IMR-90 (cell line): ENCODE data around the gene CACNG6. TPM values are rescaled to one million over a fixed set of nuclear protein-coding genes. Genes with fewer than 3 reads are reported as not detected.

Experiments
- ATAC-seq: fragments of 200-7000 bp; cut with Tn5 transposase; 2 replicates; pipeline ENCODE4 v1.9.1; 2020; ENCODE audit warnings: low read depth, mild to moderate bottlenecking, moderate library complexity
- BruUV-seq: library from RNA; stranded (reverse); fragments of 400-500 nt; replicated peaks from 2 replicates; lab custom pipeline; 2021; lab: Mats Ljungman, UMichigan
- CTCF ChIA-PET: fragments of 300-600 bp; formaldehyde crosslinking; extraction: SDS; loops from one replicate; lab custom pipeline; 2021; ENCODE audit warnings: antibody characterized with exemption; lab: Yijun Ruan, JAX
- POLR2A ChIA-PET: fragments of 300-600 bp; sonication (Branson Sonifier 250); formaldehyde crosslinking; loops from one replicate; lab custom pipeline; 2022; ENCODE audit warnings: antibody characterized with exemption; ENCODE audit not compliant: unreplicated experiment; lab: Charles Lee
- DNase-seq: peaks from one replicate; pipeline ENCODE4 v3.0.0; 2013
- H2AFZ ChIP-seq: replicated peaks from 2 replicates; pipeline ENCODE3; 2013; ENCODE audit warnings: low read length, mild to moderate bottlenecking; ENCODE audit not compliant: poor library complexity
- H2AK5ac ChIP-seq: 2 replicates; pipeline ENCODE4 v1.6.1; 2013; ENCODE audit warnings: low read depth, low read length, inconsistent platforms
- H2AK9ac ChIP-seq: replicated peaks from 2 replicates; pipeline ENCODE3; 2013; ENCODE audit warnings: mild to moderate bottlenecking, low read depth, low read length, moderate library complexity; ENCODE audit not compliant: poor library complexity
- H2BK120ac ChIP-seq: 2 replicates; pipeline ENCODE4 v1.6.1; 2013; ENCODE audit warnings: low read depth, low read length, inconsistent platforms
- H2BK15ac ChIP-seq: 3 replicates; pipeline ENCODE4 v1.6.1; 2013; ENCODE audit warnings: low read depth, low read length, inconsistent platforms
- H2BK20ac ChIP-seq: 2 replicates; pipeline ENCODE4 v1.6.1; 2013; ENCODE audit warnings: low read depth, mild to moderate bottlenecking, inconsistent platforms, low read length, moderate library complexity
- H2BK5ac ChIP-seq: 2 replicates; pipeline ENCODE4 v1.6.1; 2013; ENCODE audit warnings: mild to moderate bottlenecking, low read depth, low read length, inconsistent platforms; ENCODE audit not compliant: poor library complexity, severe bottlenecking
- H3K14ac ChIP-seq: replicated peaks from 2 replicates; pipeline ENCODE4 v1.6.1; 2013; ENCODE audit warnings: low read depth, low read length, inconsistent platforms
- H3K18ac ChIP-seq: 2 replicates; pipeline ENCODE4 v1.6.1; 2013; ENCODE audit warnings: low read depth, low read length, control low read depth
- H3K23ac ChIP-seq: 2 replicates; pipeline ENCODE4 v1.6.1; 2013; ENCODE audit warnings: low read depth, low read length, inconsistent platforms
- H3K27ac ChIP-seq: 2 replicates; pipeline ENCODE4 v1.5.1; 2013; ENCODE audit warnings: mild to moderate bottlenecking, control low read depth, low read length; ENCODE audit not compliant: insufficient read depth
- H3K27me3 ChIP-seq: 2 replicates; pipeline ENCODE4 v1.6.1; 2013; ENCODE audit warnings: low read length; ENCODE audit not compliant: control insufficient read depth, insufficient read depth
- H3K36me3 ChIP-seq: 2 replicates; pipeline ENCODE4 v1.6.1; 2013; ENCODE audit warnings: low read length, mixed read lengths; ENCODE audit not compliant: control insufficient read depth, insufficient read depth
- H3K4ac ChIP-seq: 2 replicates; pipeline ENCODE4 v1.6.1; 2013; ENCODE audit warnings: low read depth, low read length, inconsistent platforms
- H3K4me1 ChIP-seq: 2 replicates; pipeline ENCODE4 v1.6.1; 2013; ENCODE audit warnings: low read length, mixed read lengths; ENCODE audit not compliant: control insufficient read depth, insufficient read depth
- H3K4me2 ChIP-seq: 2 replicates; pipeline ENCODE4 v1.6.1; 2013; ENCODE audit warnings: low read depth, mild to moderate bottlenecking, control low read depth, low read length, moderate library complexity
- H3K4me3 ChIP-seq: 2 replicates; pipeline ENCODE4 v1.5.1; 2013; ENCODE audit warnings: low read depth, mild to moderate bottlenecking, control low read depth, low read length, moderate library complexity; ENCODE audit not compliant: insufficient read depth
- H3K56ac ChIP-seq: 2 replicates; pipeline ENCODE4 v1.6.1; 2013; ENCODE audit warnings: low read length, inconsistent platforms; ENCODE audit not compliant: insufficient read depth; ENCODE audit errors: extremely low read depth
- H3K79me1 ChIP-seq, 2 experiments: 2 replicates each; pipeline ENCODE4 v1.6.1; 2013; ENCODE audit warnings: low read length in 2 of 2, inconsistent platforms in 1 of 2, low read depth in 1 of 2
- H3K9ac ChIP-seq: 2 replicates; pipeline ENCODE4 v1.6.1; 2013; ENCODE audit warnings: low read depth, low read length, control low read depth
- H3K9me1 ChIP-seq: 2 replicates; pipeline ENCODE4 v1.6.1; 2013; ENCODE audit warnings: low read length, inconsistent platforms; ENCODE audit not compliant: insufficient read depth
- H3K9me3 ChIP-seq: 2 replicates; pipeline ENCODE4 v1.6.1; 2013; ENCODE audit warnings: low read length; ENCODE audit not compliant: control insufficient read depth, insufficient read depth
- H4K20me1 ChIP-seq: 2 replicates; pipeline ENCODE4 v1.6.1; 2013; ENCODE audit warnings: low read length, inconsistent platforms; ENCODE audit not compliant: insufficient read depth
- H4K5ac ChIP-seq: 2 replicates; pipeline ENCODE4 v1.6.1; 2013; ENCODE audit warnings: mild to moderate bottlenecking, low read depth, low read length, control low read depth
- H4K8ac ChIP-seq, 2 experiments: 2 replicates each; pipeline ENCODE4 v1.6.1; 2013; ENCODE audit warnings: low read depth in 2 of 2, low read length in 2 of 2, control low read depth in 1 of 2, inconsistent platforms in 1 of 2
- H4K91ac ChIP-seq: 2 replicates; pipeline ENCODE4 v1.6.1; 2013; ENCODE audit warnings: low read depth, low read length, inconsistent platforms; ENCODE audit not compliant: insufficient read depth
- BHLHE40 ChIP-seq: fragments of 150-350 bp; IDR thresholded peaks from 2 replicates; pipeline ENCODE4 v1.6.1; 2016; ENCODE audit warnings: mild to moderate bottlenecking, low read depth, low read length
- CEBPB ChIP-seq: IDR thresholded peaks from 2 replicates; pipeline ENCODE4 v1.6.1; 2012; ENCODE audit warnings: low read depth, low read length, improper control_type of control experiment
- CHD1 ChIP-seq: IDR thresholded peaks from 2 replicates; pipeline ENCODE4 v1.6.1; 2012; ENCODE audit warnings: low read depth, low read length, improper control_type of control experiment
- CTCF ChIP-seq: conservative IDR thresholded peaks from 2 replicates; pipeline ENCODE4 v1.5.1; 2012; ENCODE audit warnings: mild to moderate bottlenecking, low read depth, low read length, improper control_type of control experiment
- ELK1 ChIP-seq: fragments of 150-350 bp; IDR thresholded peaks from 2 replicates; pipeline ENCODE4 v1.6.1; 2016; ENCODE audit warnings: low read depth, mild to moderate bottlenecking, low read length, moderate library complexity, borderline replicate concordance
- MXI1 ChIP-seq: IDR thresholded peaks from 2 replicates; pipeline ENCODE4 v1.6.1; 2012; ENCODE audit warnings: low read depth, mild to moderate bottlenecking, low read length, moderate library complexity, borderline replicate concordance
- NFE2L2 ChIP-seq: fragments of 150-350 bp; IDR thresholded peaks from 2 replicates; pipeline ENCODE4 v1.6.1; 2016; ENCODE audit warnings: low read depth, mild to moderate bottlenecking, low read length
- POLR2A ChIP-seq: IDR thresholded peaks from 2 replicates; pipeline ENCODE4 v1.6.1; 2012; ENCODE audit warnings: mild to moderate bottlenecking, low read depth, low read length
- RAD21 ChIP-seq: IDR thresholded peaks from 2 replicates; pipeline ENCODE4 v1.6.1; 2012; ENCODE audit warnings: low read length, improper control_type of control experiment
- RCOR1 ChIP-seq: IDR thresholded peaks from 2 replicates; pipeline ENCODE4 v1.6.1; 2012; ENCODE audit warnings: mild to moderate bottlenecking, low read length, improper control_type of control experiment; ENCODE audit not compliant: insufficient replicate concordance
- SMC3 ChIP-seq: fragments of 150-350 bp; IDR thresholded peaks from 2 replicates; pipeline ENCODE4 v1.6.1; 2016; ENCODE audit warnings: low read depth, mild to moderate bottlenecking, antibody characterized with exemption, low read length, moderate library complexity
- USF2 ChIP-seq: fragments of 150-350 bp; IDR thresholded peaks from 2 replicates; pipeline ENCODE4 v1.6.1; 2017; ENCODE audit warnings: mild to moderate bottlenecking, antibody characterized with exemption, low read length, low read depth
- WGBS, 2 experiments: methylation state at CpG; one replicate each; pipeline versions ENCODE4 v1.1.5 to v1.1.7; 2013; ENCODE audit warnings: missing lambda C conversion rate in 2 of 2; ENCODE audit not compliant: insufficient read length in 1 of 2; ENCODE audit errors: extremely low coverage in 2 of 2; 5-methylcytosine and 5-hydroxymethylcytosine counted together
- dilution Hi-C: fragments of 300-500 bp; cut with HindIII; formaldehyde crosslinking; loops from one replicate; pipeline ENCODE4 v1.14.3; 2018; ENCODE audit warnings: low sequenced_read_pairs; ENCODE audit not compliant: unreplicated experiment
- in situ Hi-C: fragments of 300-500 bp; cut with MboI; formaldehyde crosslinking; loops from 3 replicates; pipeline ENCODE4 v1.14.3; 2019; ENCODE audit warnings: low sequenced_read_pairs, inconsistent platforms, mixed read lengths
- intact Hi-C: fragments of 100-400 bp; cut with micrococcal nuclease; formaldehyde crosslinking; loops from 2 replicates; pipeline ENCODE4 v1.10.0; 2022
- polyA plus RNA-seq, 3 experiments: library from polyadenylated mRNA; depleted of rRNA; stranded (reverse); fragments of >200 nt; gene quantifications; 2 replicates each; pipeline ENCODE4 v1.2.3, GENCODE V29; 2012; ENCODE audit warnings: low replicate concordance in 1 of 3
- total RNA-seq: library from RNA; depleted of rRNA; stranded (reverse); fragments of >200 nt; gene quantifications from 2 replicates; pipeline ENCODE4 v1.2.3, GENCODE V29; 2012

CACNG6 gene
- total and polyA plus RNA-seq, 2 of the 4 experiments (the other 2 are of a cell fraction): not detected

GRCh38 chr19:53985863-53986262 lies 5.6 kb upstream of the CACNG6 start (continued):
- TF ChIP-seq ELK1: no peak

GRCh38 chr19:53988981-53989380 lies 2.5 kb upstream of the CACNG6 start:
- Histone ChIP-seq H3K14ac (no peak overlapping the region), H3K27me3 (peaks cover 32% of the 10 kb centered on the region; the same call in 1 of the 2 replicates), H3K18ac (no peak overlapping the region), H3K9me1 (no peaks in the 10 kb centered on the region), H2AFZ (no peak overlapping the region), H3K27ac (no peak overlapping the region), H4K91ac (no peak overlapping the region), H3K4me3 (no peak overlapping the region), H2AK5ac (no peak overlapping the region), H4K20me1 (no peaks in the 10 kb centered on the region), H3K4me2 (no peak overlapping the region), H3K4ac (no peak overlapping the region), H3K4me1 (no peaks in the 10 kb centered on the region), H3K9me3 (no peaks in the 10 kb centered on the region), H3K9ac (no peak overlapping the region), H3K79me1 (no peaks in the 10 kb centered on the region), H2BK120ac (no peak overlapping the region), H2BK15ac (no peak overlapping the region), H4K8ac (no peak overlapping the region), H3K36me3 (no peaks in the 10 kb centered on the region), H2AK9ac (no peak overlapping the region), H4K5ac (no peak overlapping the region), H2BK5ac (no peak overlapping the region), H3K56ac (no peak overlapping the region), H3K23ac (no peak overlapping the region), H2BK20ac (no peak overlapping the region)
- TF ChIP-seq CEBPB (no peak), BHLHE40 (no peak), CHD1 (no peak), USF2 (no peak), RCOR1 (no peak), NFE2L2 (no peak), POLR2A (no peak), CTCF (no peak), MXI1 (no peak), RAD21 (no peak), SMC3 (no peak)
- dilution Hi-C loops (no loop called here), in situ Hi-C loops (no loop called here), intact Hi-C loops (no loop called here)
- 64% methylated on average over 3 of the region's 6 CpGs; no CpG with 5 or more reads in 1 of the 2 experiments for WGBS, 2 experiments
- CTCF ChIA-PET: no interaction called here
- DNase-seq: no peak
- no peak for ATAC-seq
- BruUV-seq: no TSS peak
- POLR2A ChIA-PET: no interaction called here
